ENCODE results near the gene QDPR.
"Not testable (repeated sequence)": the region's sequence is repeated elsewhere in the genome, so short reads cannot be mapped to it uniquely, and the experiment has no call there.

Gene QDPR

GRCh38 chr4:17511950-17512795 lies at the start of gene QDPR:
Gene QDPR (minus strand): TSS chr4:17512090. CDS start chr4:17512054, 36 bp downstream.
- peak; percentile 57 for DNase-seq

GRCh38 chr4:17561195-17561909 lies 49.5 kb upstream of the QDPR start:
- DNase-seq: peak; percentile 59

GRCh38 chr4:17560065-17560673 lies 48.3 kb upstream of the QDPR start:
- DNase-seq: no peak

GRCh38 chr4:17559709-17560048 lies 47.8 kb upstream of the QDPR start:
- DNase-seq: no peak

- no peak for DNase-seq
These were observed 47.2 kb upstream of the QDPR start for GRCh38 chr4:17558941-17559708.

GRCh38 chr4:17557880-17558279 lies 46.0 kb upstream of the QDPR start:
- DNase-seq: no peak

GRCh38 chr4:17556498-17556897 lies 44.6 kb upstream of the QDPR start:
- DNase-seq: no peak

GRCh38 chr4:17554568-17554967 lies 42.7 kb upstream of the QDPR start:
- no peak for DNase-seq

- DNase-seq: no peak
These were observed 40.5 kb upstream of the QDPR start for GRCh38 chr4:17552427-17552826.

- no peak for DNase-seq
These were observed 38.7 kb upstream of the QDPR start for GRCh38 chr4:17550549-17550948.

GRCh38 chr4:17546678-17547077 lies 34.8 kb upstream of the QDPR start:
- peak; percentile 7 for DNase-seq

GRCh38 chr4:17546222-17546621 lies 34.3 kb upstream of the QDPR start:
- DNase-seq: no peak

- no peak for DNase-seq
These were observed 33.7 kb upstream of the QDPR start for GRCh38 chr4:17545374-17546140.

- DNase-seq: no peak
These were observed 32.9 kb upstream of the QDPR start for GRCh38 chr4:17544831-17545234.

GRCh38 chr4:17544205-17544604 lies 32.3 kb upstream of the QDPR start:
- DNase-seq: no peak

- DNase-seq: not testable (repeated sequence)
These were observed 25.2 kb upstream of the QDPR start for GRCh38 chr4:17537060-17537459.

GRCh38 chr4:17535906-17536305 lies 24.0 kb upstream of the QDPR start:
- no peak for DNase-seq

- no peak for DNase-seq
These were observed 23.4 kb upstream of the QDPR start for GRCh38 chr4:17535242-17535641.

GRCh38 chr4:17534705-17535104 lies 22.8 kb upstream of the QDPR start:
- DNase-seq: no peak

- no peak for DNase-seq
These were observed 19.8 kb upstream of the QDPR start for GRCh38 chr4:17531538-17532285.

GRCh38 chr4:17528551-17529165 lies 16.8 kb upstream of the QDPR start:
- no peak for DNase-seq
